Neural progenitor cell (in vitro differentiated cells): ENCODE results near the gene SFTPD.

Source experiments
- CTCF ChIP-seq: fragments of 200-600 bp; sonication (generic); IDR thresholded peaks from 2 replicates; pipeline ENCODE4 v1.5.1; 2017; ENCODE audit warnings: antibody characterized with exemption, mild to moderate bottlenecking
- EZH2 ChIP-seq: fragments of 200-600 bp; sonication (generic); IDR thresholded peaks from 2 replicates; pipeline ENCODE4 v1.6.1; 2017; ENCODE audit warnings: antibody characterized with exemption, mild to moderate bottlenecking, moderate library complexity
- EZH2phosphoT487 ChIP-seq: fragments of 200-600 bp; sonication (generic); IDR thresholded peaks from 2 replicates; pipeline ENCODE4 v1.6.1; 2017; ENCODE audit warnings: antibody characterized with exemption

GRCh38 chr10:79946271-79947082 is 2.4 kb downstream of the SFTPD start:
- no peak for TF ChIP-seq CTCF
- no peak for TF ChIP-seq EZH2phosphoT487
- no peak for TF ChIP-seq EZH2
